Measurements from ENCODE around the gene PET100.

The PET100 gene

GRCh38 chr19:7629347-7630054 lies at the start of gene PET100, which contains the start of gene XAB2:
TSS of gene PET100 (plus strand) at chr19:7629793. CDS start at chr19:7629834, 41 bp downstream.
TSS of gene XAB2 (minus strand) at chr19:7629545. CDS start at chr19:7629527, 18 bp downstream.
- peak; percentile 99 for DNase-seq

DNA sequence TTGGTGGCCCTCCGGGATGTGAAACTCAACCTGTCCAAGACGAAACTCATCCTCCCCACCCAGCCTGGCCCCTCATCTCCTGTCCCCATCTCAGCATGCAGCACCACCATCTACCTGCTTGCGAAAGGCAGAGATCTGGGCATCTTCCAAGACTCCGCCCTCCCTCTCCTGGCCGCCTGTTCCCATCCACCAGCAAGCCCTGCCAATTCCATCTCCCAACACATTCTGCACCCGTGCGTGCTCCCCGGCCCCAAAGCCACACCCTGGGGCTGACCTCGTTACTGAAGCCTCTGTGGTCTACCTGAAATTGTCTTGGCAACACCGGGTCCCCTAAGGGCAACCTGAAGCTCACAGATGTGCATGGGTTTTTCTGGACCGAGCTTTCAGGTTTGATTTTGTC lies 47.1 kb upstream of the PET100 start:
- no peak for DNase-seq

DNA sequence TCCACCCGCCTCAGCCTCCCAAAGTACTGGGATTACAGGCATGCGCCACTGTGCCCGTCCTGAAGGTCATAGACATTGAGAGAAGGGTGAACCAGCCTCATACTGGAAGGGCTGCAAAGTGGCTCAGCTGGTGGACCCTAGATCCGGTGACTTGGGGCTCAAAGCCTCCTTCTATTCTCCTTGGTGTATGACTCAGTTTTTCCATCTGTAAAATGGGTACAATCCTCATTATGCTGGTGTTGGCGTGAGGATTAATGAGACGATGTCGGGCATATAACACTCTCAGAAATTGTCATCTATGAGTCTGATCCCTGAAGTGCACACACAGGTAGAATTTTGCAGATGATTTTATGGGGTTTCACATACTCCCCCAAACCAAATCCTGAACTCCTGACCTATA lies 39.8 kb upstream of the PET100 start:
- DNase-seq = no peak

DNA sequence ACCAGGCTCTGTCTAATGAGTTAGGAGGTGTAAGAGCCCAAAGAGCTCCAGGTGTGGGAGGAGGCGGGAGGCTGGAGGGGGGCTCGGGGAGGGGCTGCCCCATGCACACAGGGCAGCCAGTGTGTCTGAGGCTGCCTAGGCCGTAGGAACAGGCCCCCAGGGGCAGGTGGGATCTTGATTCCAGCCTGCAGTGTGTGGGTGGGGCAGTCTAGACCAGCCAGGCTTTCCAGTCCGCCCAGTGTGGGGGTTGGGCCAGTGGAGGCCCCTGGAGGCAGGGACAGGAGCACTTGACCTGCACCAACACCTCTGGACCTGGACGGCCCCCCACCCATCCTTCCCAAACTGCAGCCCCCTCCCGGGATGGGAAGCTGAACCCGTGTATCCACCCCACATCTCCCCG lies 39.3 kb upstream of the PET100 start:
- DNase-seq = no peak

GRCh38 chr19:7595466-7596133 lies 34.0 kb upstream of the PET100 start, which contains the start of gene CAMSAP3:
TSS of gene CAMSAP3 (plus strand) at chr19:7595863. CDS start at chr19:7596003, 140 bp downstream.
- peak; percentile 84 for DNase-seq

- DNase-seq = no peak
Measured at GRCh38 chr19:7596211-7596937, 33.2 kb upstream of the PET100 start.

DNA sequence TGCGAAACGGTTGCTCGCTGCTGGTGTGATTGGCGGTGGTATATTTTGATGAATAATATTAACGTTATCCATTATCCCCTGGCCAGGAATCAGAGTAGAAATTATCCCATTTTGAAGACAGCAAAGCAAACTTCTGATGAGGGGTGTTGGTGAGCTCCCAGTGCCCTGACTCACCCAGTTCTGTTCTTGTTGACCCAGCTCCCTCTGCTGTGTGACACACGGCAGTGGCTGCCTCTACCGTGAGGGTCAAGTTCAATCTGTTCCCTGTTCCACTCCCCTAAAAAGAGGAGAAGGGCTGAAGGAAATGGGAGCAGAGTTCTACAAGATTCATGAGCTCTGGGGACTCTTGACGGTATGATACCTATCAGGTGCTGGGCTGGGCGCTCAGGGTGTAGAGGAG lies 31.9 kb upstream of the PET100 start:
- DNase-seq = no peak

DNA sequence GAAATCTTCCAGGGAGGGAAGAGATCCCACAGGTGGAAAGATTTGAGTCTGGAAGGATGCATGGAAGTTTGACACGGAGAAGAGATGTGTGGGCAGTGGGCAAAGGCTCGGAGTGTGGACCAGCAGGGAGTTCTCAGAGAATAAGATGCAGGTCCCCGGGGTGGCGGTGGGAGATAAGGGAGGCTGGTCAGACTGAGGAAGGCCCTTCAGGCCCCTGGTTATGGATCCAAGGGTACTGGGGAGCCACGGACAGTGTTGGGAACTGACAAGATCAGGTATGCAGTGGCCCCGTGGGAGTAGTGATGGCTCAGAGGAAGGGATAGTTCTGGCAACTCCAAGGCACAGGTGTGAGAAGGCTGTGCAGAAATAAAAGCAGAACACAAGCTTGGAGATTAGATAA lies 31.4 kb upstream of the PET100 start:
- DNase-seq = no peak

DNA sequence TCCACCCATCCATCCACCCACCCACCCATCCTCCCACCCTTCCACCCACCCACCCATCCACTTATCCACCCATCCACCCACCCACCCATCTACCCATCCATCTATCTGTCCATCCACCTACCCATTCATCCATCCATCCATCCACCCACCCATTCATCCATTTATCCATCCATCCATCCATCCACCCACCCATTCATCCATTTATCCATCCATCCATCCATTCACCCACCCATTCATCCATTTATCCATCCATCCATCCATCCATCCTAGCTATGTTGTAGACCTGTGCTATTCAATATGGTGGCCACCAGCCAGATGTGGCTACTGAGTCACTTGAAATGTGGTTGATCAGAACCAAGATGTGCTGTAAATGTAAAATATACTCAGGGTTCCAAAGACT lies 28.9 kb upstream of the PET100 start:
- no peak for DNase-seq

DNA sequence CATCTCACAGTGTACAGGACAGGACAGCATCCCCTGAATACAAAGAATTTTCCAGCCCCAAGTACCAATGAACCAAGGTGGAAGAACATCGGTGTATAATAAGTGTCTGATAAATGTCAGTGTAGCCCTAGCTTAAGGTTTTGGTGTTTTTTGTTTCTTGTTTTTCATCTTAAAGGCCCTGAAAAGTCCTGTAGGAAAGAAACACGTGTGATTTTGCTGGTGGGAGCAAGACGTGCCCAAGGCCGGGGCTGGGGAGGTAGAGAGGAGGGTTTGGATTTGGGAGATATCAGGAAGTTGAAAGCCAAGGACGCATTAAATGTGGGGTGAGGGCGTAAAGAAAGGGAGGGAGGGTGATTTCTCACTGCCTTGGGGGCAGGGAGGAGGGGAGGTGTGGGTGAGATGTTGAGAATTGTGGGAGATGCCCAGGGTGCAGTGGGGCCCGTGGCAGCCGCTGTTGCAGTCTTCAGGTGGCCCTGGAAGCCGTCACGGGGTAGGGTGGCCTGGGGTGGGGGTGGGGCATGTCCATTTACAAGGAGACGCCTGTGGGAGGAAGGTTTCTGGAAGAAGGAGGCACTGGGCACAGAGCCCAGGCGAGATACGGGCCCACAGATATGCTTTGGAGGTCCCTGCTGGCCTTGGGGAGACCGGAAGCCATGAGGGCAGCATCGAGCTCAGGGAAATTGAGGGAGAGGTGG lies 27.2 kb upstream of the PET100 start:
- no peak for DNase-seq

- DNase-seq = no peak
Measured at GRCh38 chr19:7602935-7603497, 26.6 kb upstream of the PET100 start.

DNA sequence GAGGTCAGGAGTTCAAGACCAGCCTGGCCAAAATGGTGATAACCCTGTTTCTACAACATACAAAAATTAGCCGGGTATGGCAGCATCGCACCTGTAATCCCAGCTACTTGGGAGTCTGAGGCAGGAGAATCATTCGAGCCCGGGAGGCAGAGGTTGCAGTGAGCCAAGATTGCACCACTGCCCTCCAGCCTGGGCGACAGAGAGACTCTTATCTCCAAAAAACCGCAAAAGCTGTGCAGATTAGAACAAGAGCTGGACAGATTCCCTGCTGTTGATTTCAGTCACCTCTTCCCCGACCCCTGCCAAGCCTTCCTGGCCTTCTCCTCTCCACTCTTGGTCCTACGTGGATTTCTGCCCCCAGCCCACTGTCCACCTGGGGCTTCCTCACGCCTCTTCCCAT lies 25.7 kb upstream of the PET100 start:
- no peak for DNase-seq

- no peak for DNase-seq
Measured at GRCh38 chr19:7605490-7606222, 23.9 kb upstream of the PET100 start.

GRCh38 chr19:7606289-7606688 lies 23.3 kb upstream of the PET100 start:
- DNase-seq = no peak

GRCh38 chr19:7607212-7607873 lies 22.2 kb upstream of the PET100 start:
- no peak for DNase-seq

DNA sequence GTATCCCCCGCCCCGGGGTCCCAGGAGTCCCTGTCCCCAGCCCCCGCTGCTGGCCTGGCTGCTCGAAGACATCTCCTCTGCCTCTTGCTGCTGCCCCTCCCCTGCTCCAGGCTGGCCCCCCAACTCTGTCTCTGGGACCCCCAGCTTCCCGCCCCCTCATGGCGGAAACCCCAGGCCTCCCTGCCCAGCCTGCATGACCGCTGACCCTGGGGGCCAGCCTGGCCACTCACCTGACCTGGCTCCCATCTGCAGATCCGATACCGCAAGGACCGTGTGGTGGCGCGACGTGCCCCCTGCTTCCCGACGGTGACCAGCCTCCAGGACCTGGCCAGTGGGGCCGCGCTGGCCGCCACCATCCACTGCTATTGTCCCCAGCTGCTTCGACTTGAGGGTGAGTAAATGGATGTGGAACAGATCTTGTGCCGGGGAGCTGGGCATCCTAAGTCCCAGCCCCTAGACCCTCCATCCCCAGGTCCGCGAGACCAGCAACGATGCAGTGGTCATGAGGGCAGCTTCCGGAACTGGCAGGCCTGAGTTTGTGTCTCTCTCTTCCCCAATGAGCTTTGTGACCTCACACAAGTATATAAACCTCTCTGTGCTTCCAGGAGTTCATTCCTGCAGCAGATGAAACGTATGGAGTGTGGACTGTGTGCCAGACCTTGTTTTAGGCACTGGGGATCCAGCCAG lies 21.6 kb upstream of the PET100 start:
- DNase-seq = no peak

DNA sequence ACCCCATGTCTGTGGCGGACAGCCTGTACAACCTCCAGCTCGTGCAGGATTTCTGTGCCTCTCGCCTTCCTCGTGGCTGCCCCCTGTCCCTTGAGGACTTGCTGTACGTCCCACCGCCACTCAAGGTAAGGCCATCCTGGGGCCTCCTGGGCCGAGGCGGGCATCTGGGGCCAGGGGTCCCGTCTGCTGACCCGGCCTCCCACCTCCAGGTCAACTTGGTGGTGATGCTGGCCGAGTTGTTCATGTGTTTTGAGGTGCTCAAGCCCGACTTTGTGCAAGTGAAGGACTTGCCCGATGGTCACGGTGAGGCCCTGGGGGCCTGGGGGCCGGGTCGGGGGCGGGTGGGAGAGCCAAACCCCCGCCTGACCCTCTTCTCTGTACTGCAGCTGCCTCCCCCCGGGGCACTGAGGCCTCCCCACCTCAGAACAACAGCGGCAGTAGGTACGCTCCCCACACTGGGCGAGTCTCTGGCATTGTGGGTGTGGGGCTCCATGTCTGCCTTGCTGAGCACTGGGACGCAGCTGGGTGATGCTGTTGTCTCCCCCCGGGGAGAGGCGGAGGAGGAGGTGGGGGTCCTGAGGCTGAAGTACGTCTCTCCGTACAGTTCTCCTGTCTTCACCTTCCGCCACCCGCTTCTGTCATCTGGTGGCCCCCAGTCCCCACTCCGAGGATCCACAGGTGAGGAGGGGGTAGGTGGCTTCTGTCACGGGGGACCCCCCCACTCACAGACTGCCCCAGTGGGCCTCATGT lies 18.9 kb upstream of the PET100 start:
- DNase-seq = no peak

DNA sequence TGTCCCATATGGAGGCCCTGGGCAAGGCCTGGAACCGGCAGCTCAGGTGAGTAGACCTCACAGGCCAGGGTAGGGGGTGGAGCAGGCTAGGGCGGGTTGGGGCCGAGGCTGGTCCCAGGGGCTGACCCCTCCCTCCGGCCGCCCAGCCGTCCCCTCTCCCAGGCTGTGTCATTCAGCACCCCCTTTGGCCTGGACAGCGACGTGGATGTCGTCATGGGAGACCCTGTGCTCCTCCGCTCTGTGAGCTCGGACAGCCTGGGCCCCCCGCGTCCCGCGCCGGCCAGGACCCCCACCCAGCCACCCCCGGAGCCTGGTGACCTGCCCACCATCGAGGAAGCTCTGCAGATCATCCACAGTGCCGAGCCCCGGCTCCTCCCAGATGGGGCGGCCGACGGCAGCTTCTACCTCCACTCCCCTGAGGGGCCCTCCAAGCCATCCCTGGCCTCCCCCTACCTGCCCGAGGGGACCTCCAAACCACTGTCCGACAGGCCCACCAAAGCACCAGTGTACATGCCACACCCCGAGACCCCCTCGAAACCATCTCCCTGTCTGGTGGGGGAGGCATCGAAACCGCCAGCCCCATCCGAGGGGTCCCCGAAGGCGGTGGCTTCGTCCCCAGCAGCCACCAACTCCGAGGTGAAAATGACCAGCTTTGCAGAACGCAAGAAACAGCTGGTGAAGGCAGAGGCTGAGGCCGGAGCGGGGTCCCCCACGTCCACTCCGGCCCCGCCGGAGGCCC lies 17.9 kb upstream of the PET100 start:
- DNase-seq = no peak

Measured in NCI-H510A treated with DMSO at 0.1 percent for 48 hours (cell line).